Effector memory CD8-positive, alpha-beta T cell (primary cell): ENCODE measurements around the gene OVAAL.

Experiments used
- ATAC-seq: fragments of 150-1000 bp; cut with Tn5 transposase; replicated peaks from 2 replicates; pipeline ENCODE4 v1.10.0; 2021; ENCODE audit warnings: mild to moderate bottlenecking, moderate library complexity
- DNase-seq, 3 experiments: peaks; one replicate each; pipeline ENCODE4 v3.0.0; 2021
- H3K27ac Mint-ChIP-seq, 2 donors: one replicate each; pipeline ENCODE4 v1.8.0; 2022; ENCODE audit warnings: mild to moderate bottlenecking in 2 of 2, mixed read lengths in 2 of 2, moderate library complexity in 2 of 2
- H3K27me3 Mint-ChIP-seq, 2 donors: one replicate each; pipeline ENCODE4 v1.8.0; 2022; ENCODE audit warnings: mixed read lengths in 2 of 2
- H3K36me3 Mint-ChIP-seq: one replicate; pipeline ENCODE4 v1.8.0; 2022; ENCODE audit warnings: mild to moderate bottlenecking, moderate library complexity, mixed read lengths; ENCODE audit not compliant: insufficient read depth
- H3K4me1 Mint-ChIP-seq, 2 donors: one replicate each; pipeline ENCODE4 v1.8.0; 2022; ENCODE audit warnings: low read depth in 2 of 2, mixed read lengths in 2 of 2
- H3K4me3 Mint-ChIP-seq, 2 donors: one replicate each; pipeline ENCODE4 v1.8.0; 2022; ENCODE audit warnings: mild to moderate bottlenecking in 2 of 2, mixed read lengths in 2 of 2, moderate library complexity in 2 of 2
- H3K9me3 Mint-ChIP-seq, 2 donors: one replicate each; pipeline ENCODE4 v1.8.0; 2022; ENCODE audit warnings: mixed read lengths in 2 of 2
- total RNA-seq, 9 experiments: gene quantifications; one replicate each; lab custom pipeline; 2026; lab: John Stamatoyannopoulos, UW

OVAAL gene
- 0 to 0.06 (median 0) reads per million in 9 experiments for total RNA-seq

DNA sequence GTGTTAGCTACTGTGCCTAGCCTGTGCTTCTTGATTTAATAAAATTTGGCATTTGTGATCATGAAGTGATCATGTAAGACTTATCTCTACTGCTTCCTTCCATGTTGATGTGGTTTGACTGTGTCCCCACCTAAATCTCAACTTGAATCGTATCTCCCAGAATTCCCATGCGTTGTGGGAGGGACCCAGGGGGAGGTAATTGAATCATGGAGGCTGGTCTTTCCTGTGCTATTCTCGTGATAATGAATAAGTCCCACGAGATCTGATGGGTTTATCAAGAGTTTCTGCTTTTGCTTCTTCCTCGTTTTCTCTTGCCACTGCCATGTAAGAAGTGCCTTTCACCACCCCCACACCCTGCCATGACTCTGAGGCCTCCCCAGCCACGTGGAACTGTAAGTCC lies at the start of gene OVAAL:
Gene OVAAL, plus strand, starts transcription at position 301 of the 400 bp plus-strand sequence.
- DNase-seq = no peak
- H3K36me3 Mint-ChIP-seq = no peaks in the 10 kb centered on the region
- no peak for ATAC-seq
- H3K4me3 Mint-ChIP-seq = no peak within 1 kb of the TSS
- H3K9me3 Mint-ChIP-seq = no peaks in the 10 kb centered on the region
- no peak within 1 kb of the TSS for H3K27ac Mint-ChIP-seq
- no peaks in the 10 kb centered on the region for H3K4me1 Mint-ChIP-seq
- H3K27me3 Mint-ChIP-seq = peaks cover 31 to 51% of the 10 kb centered on the region in 2 donors

DNA sequence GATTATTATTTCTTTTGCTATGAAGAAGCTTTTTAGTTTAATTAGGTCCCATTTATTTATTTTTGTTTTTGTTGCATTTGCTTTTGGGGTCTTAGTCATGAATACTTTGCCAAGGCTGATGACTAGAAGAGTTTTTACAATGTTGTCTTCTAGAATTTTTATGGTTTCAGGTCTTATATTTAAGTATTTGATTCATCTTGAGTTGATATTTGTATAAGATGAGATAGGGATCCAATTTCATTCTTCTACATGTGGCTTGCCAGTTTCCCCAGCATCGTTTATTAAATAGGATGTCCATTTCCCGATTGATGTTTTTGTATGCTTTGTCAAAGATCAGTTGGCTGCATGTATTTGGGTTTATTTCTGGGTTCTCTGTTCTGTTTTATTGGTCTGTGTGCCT lies 47.9 kb upstream of the OVAAL start:
- no peak overlapping the region for H3K27ac Mint-ChIP-seq
- no peak overlapping the region for H3K4me3 Mint-ChIP-seq
- DNase-seq (no peak), ATAC-seq (no peak)
- no peaks in the 10 kb centered on the region for H3K9me3 Mint-ChIP-seq
- peaks cover 23 to 31% of the 10 kb centered on the region in 2 donors for H3K27me3 Mint-ChIP-seq
- no peaks in the 10 kb centered on the region for H3K36me3 Mint-ChIP-seq
- no peaks in the 10 kb centered on the region for H3K4me1 Mint-ChIP-seq

DNA sequence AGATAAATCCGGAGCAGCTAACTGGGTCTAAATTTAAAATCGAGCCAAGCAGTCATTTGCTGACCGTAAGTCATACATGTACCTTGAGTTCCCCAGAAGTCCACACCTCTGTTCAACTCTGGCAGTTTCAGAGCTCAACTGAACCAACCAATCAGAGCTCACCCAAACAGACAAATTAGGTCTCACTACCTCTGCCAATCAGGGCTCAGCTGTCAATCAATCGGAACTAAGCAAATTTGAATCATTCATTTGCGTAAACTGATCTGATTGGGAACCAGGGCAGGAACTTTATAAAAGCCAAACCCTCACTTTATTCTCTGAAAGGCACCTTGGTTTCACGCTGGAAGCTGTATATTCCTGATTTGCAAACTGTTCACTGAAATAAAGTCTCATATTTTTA lies 45.2 kb upstream of the OVAAL start:
- H3K36me3 Mint-ChIP-seq = no peaks in the 10 kb centered on the region
- no peak overlapping the region for H3K4me3 Mint-ChIP-seq
- no peaks in the 10 kb centered on the region for H3K4me1 Mint-ChIP-seq
- peaks cover 23 to 31% of the 10 kb centered on the region in 2 donors for H3K27me3 Mint-ChIP-seq
- DNase-seq = no peak
- no peaks in the 10 kb centered on the region for H3K9me3 Mint-ChIP-seq
- ATAC-seq = no peak
- no peak overlapping the region for H3K27ac Mint-ChIP-seq

DNA sequence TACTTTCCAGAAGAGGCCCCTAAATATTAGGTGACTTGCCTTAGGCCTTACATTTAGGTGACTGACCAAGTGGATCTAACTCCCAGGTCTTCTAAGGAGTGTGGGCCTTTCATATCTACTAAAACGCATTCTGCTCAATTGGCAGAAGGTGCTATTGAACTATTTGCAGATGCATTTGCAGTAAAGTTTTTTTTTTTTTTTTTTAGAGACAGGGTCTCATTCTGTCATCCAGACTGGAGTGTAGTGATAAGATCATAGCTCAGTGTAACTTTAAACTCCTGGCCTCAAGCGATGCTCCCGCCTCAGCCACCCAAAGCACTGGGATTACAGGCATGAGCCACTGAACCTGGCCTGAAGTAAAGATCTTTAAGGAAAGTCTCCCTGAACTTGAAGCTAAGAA lies 43.4 kb upstream of the OVAAL start:
- H3K27me3 Mint-ChIP-seq = peaks cover 23 to 30% of the 10 kb centered on the region in 2 donors
- no peak overlapping the region for H3K27ac Mint-ChIP-seq
- no peaks in the 10 kb centered on the region for H3K36me3 Mint-ChIP-seq
- H3K4me3 Mint-ChIP-seq = no peak overlapping the region
- DNase-seq (no peak), ATAC-seq (no peak)
- no peaks in the 10 kb centered on the region for H3K4me1 Mint-ChIP-seq
- H3K9me3 Mint-ChIP-seq = no peaks in the 10 kb centered on the region

DNA sequence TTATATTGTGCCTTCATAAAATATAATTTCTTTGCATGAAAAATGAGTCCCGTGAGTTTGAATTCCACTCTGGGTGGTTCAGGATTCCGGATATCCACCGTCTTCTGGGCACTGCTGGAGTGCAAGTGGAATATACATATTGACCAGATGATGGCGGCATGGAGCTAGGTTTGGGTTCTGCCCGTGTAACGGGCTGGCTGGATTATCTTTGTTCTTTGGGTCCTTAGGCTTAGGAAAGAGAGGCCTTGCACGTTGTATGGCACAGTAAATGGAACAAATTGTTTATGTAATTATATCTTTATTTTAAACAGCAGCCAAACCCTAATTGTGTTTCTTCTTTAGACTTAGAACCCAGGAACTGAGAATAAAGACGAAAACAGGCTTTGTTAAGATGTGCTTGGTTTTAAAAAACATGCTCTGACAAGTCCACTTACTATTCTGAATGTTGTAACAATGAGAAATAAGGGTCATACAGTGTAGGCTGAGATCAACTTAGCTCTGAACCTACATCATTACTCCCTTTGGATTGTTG lies 42.8 kb upstream of the OVAAL start:
- no peaks in the 10 kb centered on the region for H3K9me3 Mint-ChIP-seq
- H3K4me3 Mint-ChIP-seq = no peak overlapping the region
- DNase-seq = peak; percentile 47 to 60 (median 53)

DNA sequence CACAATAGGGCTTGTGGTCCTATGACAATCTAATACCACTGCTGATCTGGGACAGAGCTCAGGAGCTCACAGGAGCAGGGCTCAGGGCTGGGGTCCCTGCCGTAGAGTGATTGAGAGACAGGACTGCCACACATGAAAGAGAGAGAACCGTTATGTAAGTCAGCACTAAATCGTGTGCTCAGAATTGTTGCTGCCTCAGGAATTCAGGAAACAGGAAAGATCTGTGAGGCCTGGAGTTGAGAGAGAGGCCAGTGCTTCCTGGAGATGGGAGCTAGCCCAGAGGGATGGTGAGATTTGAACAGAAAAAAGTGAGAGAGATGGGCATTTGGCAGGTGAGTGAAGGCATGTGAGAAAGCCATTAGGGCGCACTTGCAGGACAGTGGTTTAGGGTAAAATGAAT lies 38.9 kb upstream of the OVAAL start:
- ATAC-seq = no peak
- H3K27ac Mint-ChIP-seq = no peak overlapping the region
- no peak for DNase-seq

More for the DNA sequence above, 42.8 kb upstream of the OVAAL start:
- Mint-ChIP-seq H3K27ac (no peak overlapping the region), H3K36me3 (no peaks in the 10 kb centered on the region), H3K27me3 (peaks cover 22 to 25% of the 10 kb centered on the region in 2 donors), H3K4me1 (no peaks in the 10 kb centered on the region)
- ATAC-seq = peak; percentile 96

DNA sequence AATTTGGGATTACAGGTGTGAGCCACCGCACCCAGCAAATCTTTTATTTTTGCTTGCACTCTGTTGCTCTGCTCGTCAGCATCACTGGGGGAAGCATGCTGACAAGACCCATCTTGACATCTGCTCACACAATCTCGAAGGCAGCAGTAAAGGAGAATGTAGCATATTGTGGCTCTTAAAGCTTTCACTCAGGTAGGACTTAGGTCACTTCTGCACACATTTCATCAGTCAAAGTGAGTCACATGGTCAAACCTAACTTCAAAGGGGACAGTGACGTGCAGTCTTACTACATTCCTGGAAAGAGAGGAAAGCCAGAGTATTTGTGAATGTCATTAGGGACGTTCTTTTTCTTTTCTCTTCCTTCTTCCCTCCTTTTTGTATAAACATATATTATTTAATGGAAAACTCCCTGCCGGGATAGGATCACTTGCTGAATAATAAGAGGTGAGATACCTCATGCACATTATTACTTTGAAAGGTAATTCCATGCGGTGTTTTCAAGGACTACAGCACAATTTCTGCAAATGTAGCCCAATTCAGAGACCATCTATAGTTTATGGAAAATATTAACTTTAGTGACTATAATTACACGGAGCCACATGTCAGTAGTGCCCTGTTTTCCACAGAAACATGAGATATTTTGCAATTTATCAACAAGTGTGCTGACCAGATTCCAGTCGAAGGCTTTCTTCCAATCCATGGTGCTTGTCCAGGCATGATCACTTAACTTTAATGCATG lies 37.1 kb upstream of the OVAAL start:
- no peak for DNase-seq

More for the DNA sequence above, 38.9 kb upstream of the OVAAL start:
- Mint-ChIP-seq H3K9me3 (no peaks in the 10 kb centered on the region), H3K4me1 (no peaks in the 10 kb centered on the region), H3K4me3 (no peak overlapping the region), H3K27me3 (no peaks in the 10 kb centered on the region), H3K36me3 (no peaks in the 10 kb centered on the region)

DNA sequence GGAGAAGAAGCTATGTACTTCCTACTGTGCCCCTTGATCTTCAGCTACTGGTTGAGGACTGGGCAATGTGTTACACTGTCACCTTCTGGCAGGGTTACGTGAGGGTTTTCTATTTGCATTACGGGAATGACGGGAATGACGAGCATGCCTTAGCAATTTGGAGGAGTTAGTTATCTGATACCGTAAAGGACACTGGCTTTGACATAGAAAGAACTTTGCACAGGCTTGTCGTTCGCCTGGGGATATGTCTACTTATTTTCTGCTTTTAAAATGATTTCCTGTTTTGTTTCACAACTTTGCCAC lies 36.6 kb upstream of the OVAAL start:
- Mint-ChIP-seq H3K36me3 (no peaks in the 10 kb centered on the region), H3K27ac (no peak overlapping the region), H3K4me3 (no peak overlapping the region), H3K9me3 (no peaks in the 10 kb centered on the region), H3K27me3 (peaks cover 0 to 10% of the 10 kb centered on the region in 2 donors), H3K4me1 (peaks cover 0 to 3% of the 10 kb centered on the region in 2 donors)
- DNase-seq (no peak), ATAC-seq (no peak)

More for the DNA sequence above, 37.1 kb upstream of the OVAAL start:
- Mint-ChIP-seq H3K27me3 (peaks cover 0 to 5% of the 10 kb centered on the region in 2 donors), H3K9me3 (no peaks in the 10 kb centered on the region), H3K4me1 (peaks cover 0 to 3% of the 10 kb centered on the region in 2 donors), H3K27ac (no peak overlapping the region), H3K4me3 (no peak overlapping the region), H3K36me3 (no peaks in the 10 kb centered on the region)
- ATAC-seq = no peak

DNA sequence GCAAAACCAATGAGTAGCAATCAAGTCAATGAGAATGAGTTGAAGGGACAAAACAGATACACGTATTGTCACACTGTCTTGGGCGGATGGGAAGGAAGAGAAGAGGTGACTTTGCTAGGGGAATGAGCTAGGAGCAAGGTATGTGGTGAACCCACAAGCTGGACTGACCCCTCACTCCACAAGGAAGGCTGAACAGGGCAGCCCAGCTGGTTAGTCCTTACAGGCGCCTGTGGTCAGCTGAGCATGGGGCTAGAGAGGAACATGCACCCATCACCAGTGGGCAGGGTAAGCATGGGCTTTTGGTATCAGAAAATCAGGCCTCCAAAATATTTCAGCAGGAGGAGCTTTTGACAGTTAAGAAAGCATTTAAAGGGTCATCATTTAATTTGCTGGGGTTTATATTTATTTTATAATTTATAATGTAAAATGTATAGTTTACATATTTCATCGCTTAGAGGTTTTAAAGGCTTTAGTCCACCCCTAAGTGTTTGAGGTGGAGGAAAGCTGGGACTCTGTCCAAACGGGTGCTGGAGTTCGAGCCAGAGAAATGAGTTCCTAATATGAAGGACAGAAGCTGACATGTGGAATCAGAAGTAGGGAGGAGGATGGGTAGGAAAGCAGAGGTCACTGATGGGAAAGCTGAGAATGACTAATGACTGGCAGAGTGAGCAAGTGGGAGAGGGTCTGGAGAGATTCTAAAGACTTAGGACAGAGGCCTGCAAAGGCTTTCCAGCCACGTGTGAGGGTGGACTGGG lies 34.4 kb upstream of the OVAAL start:
- ATAC-seq (no peak), DNase-seq (no peak)
- H3K4me1 Mint-ChIP-seq = peaks cover 0 to 3% of the 10 kb centered on the region in 2 donors
- no peak overlapping the region for H3K4me3 Mint-ChIP-seq
- no peaks in the 10 kb centered on the region for H3K9me3 Mint-ChIP-seq
- H3K27me3 Mint-ChIP-seq = peaks cover 0 to 11% of the 10 kb centered on the region in 2 donors
- no peaks in the 10 kb centered on the region for H3K36me3 Mint-ChIP-seq
- no peak overlapping the region for H3K27ac Mint-ChIP-seq

DNA sequence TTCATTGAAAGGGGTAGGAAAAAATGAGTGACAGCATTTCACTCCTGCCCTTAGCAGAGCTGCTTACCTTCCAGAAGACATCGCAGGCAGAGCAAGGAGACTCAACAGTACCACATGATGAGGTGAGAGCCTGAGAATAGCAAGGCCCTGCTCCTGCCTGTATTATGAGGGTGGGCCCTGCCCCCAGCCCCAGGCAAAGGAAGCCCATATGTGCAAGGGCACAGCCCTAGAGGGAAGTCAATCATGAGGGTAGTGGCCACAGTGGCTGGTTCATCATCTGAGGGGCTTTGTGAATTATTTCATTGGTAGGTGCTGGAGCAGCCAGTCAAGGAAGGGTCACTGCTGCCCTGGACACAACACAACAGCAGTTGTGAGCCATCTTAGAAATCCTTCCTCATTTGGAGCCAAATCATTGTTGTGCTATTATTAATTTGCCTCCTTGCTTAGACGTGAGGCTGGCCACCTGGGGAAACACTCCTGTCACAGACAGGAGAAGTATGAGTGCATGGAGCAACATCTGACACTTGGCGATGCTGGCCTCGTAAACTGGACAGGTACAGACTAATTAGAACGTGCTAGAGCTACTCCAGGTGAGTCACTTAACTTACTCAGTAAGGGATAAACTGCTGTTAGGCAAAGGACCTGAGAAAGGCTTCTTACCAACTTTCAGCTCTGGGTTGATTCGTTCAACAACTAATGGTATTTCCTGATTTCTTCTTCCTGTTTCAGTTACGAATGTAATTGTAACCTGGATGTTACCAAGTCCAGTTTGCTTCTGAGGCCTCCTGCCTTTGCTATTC lies 33.6 kb upstream of the OVAAL start:
- H3K36me3 Mint-ChIP-seq = no peaks in the 10 kb centered on the region
- H3K27me3 Mint-ChIP-seq = peaks cover 0 to 13% of the 10 kb centered on the region in 2 donors

DNA sequence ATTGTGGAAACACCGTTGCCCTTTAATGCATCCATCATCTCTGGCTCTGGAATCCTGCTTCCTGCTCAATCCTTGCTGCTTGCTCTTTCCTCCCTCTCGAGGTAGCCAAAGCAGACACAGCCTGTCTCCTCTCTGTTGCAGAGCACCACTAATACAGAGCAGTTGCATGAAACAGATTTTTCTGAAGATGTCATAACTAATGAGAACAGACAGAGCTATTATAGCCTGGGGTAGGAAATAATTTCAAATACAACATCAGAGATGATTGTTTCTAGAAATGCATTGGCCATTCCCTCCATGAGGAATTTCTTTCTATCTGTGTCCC lies 33.1 kb upstream of the OVAAL start:
- DNase-seq (no peak), ATAC-seq (no peak)
- Mint-ChIP-seq H3K27ac (no peak overlapping the region), H3K4me1 (peaks cover 0 to 3% of the 10 kb centered on the region in 2 donors), H3K36me3 (no peaks in the 10 kb centered on the region), H3K27me3 (peaks cover 0 to 19% of the 10 kb centered on the region in 2 donors), H3K9me3 (no peaks in the 10 kb centered on the region), H3K4me3 (no peak overlapping the region)

More for the DNA sequence above, 33.6 kb upstream of the OVAAL start:
- Mint-ChIP-seq H3K4me1 (peaks cover 0 to 3% of the 10 kb centered on the region in 2 donors), H3K27ac (no peak overlapping the region), H3K4me3 (no peak overlapping the region), H3K9me3 (no peaks in the 10 kb centered on the region)
- DNase-seq = no peak
- ATAC-seq = no peak

DNA sequence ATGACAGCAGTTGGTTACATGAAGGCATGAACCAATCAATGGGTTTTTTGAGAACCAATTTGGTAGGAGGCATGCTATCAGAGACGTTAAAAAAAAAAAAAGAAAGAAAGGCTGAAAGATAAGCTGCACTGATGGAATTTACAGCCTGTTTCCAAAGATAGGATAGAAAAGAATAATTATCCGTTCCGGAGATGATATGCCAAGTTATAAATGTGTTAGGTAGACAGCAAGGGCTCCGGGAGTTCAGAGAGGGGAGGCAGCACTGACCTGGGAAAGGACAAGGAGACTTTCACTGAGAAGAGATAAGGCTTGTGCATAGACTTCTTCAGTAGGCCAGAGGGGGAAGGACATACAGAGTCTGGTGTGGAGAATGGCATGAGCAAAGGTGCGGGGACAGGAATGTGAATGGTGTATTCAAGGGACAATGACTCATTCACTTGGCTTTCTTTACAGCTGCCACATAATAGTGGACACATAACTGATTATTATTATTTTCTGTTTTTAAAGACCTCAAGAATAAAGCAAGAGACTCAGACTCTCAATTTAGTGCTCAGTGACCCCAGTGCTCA lies 31.6 kb upstream of the OVAAL start:
- H3K4me3 Mint-ChIP-seq = no peak overlapping the region
- ATAC-seq = no peak
- H3K9me3 Mint-ChIP-seq = no peaks in the 10 kb centered on the region
- H3K36me3 Mint-ChIP-seq = peaks cover 5% of the 10 kb centered on the region
- H3K27ac Mint-ChIP-seq = no peak overlapping the region
- peaks cover 0 to 19% of the 10 kb centered on the region in 2 donors for H3K27me3 Mint-ChIP-seq
- peaks cover 0 to 3% of the 10 kb centered on the region in 2 donors for H3K4me1 Mint-ChIP-seq
- no peak for DNase-seq

DNA sequence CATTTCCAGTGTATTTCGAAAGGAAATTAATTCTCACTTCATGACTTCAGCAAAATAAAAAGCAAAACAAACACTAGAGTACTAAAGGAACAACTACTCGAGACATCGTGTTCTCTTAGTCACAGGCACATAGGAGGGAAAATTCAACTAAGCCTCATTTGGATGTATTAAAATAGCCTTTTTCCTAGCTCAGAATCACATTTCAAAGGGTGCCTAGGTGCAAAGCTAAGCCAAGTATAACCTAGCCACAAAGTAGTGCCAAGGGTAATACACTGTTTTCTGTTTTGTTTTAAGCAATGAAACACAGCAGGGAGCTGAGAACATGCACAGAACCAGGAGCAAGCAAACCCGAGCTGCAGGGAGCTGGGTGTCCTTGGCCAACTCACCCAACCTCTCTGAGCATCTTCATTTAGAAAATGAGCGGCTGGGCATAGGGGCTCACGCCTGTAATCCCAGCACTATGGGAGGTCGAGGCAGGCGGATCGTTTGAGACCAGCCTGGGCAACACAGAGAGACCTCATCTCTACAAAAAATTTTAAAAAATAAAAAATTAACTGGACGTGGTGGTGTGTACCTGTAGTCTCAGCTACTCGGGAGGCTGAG lies 29.8 kb upstream of the OVAAL start:
- no peak for DNase-seq

More for the DNA sequence above, 29.8 kb upstream of the OVAAL start:
- ATAC-seq = no peak
- H3K9me3 Mint-ChIP-seq = no peaks in the 10 kb centered on the region
- H3K27ac Mint-ChIP-seq = no peak overlapping the region
- H3K4me1 Mint-ChIP-seq = peaks cover 3 to 5% of the 10 kb centered on the region in 2 donors
- H3K27me3 Mint-ChIP-seq = peaks cover 14 to 29% of the 10 kb centered on the region in 2 donors
- H3K36me3 Mint-ChIP-seq = peaks cover 5% of the 10 kb centered on the region
- no peak overlapping the region for H3K4me3 Mint-ChIP-seq
